Measurements from ENCODE around the gene RAB44.

The RAB44 gene

DNA sequence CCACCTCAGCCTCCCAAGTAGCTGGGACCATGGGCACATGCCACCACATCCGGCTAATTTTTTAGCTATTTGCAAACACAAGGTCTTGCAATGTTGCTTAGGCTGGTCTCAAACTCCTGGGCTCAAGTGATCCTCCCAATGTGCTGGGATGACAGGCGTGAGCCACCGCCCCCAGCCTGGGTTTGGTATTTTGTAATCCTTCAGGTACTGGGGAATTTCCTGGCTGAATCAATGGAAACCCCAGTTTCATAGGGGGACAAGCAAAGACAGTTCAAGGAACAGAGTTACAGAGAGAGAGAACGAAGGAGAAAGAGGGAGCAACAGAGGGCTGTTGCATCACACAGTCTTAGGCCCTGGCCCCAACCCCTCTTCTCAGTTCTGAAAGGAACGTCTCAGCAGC is 35.7 kb downstream of the RAB44 start:
- DNase-seq: no peak

GRCh38 chr6:36734486-36735060 is 36.9 kb downstream of the RAB44 start:
- no peak for DNase-seq

DNA sequence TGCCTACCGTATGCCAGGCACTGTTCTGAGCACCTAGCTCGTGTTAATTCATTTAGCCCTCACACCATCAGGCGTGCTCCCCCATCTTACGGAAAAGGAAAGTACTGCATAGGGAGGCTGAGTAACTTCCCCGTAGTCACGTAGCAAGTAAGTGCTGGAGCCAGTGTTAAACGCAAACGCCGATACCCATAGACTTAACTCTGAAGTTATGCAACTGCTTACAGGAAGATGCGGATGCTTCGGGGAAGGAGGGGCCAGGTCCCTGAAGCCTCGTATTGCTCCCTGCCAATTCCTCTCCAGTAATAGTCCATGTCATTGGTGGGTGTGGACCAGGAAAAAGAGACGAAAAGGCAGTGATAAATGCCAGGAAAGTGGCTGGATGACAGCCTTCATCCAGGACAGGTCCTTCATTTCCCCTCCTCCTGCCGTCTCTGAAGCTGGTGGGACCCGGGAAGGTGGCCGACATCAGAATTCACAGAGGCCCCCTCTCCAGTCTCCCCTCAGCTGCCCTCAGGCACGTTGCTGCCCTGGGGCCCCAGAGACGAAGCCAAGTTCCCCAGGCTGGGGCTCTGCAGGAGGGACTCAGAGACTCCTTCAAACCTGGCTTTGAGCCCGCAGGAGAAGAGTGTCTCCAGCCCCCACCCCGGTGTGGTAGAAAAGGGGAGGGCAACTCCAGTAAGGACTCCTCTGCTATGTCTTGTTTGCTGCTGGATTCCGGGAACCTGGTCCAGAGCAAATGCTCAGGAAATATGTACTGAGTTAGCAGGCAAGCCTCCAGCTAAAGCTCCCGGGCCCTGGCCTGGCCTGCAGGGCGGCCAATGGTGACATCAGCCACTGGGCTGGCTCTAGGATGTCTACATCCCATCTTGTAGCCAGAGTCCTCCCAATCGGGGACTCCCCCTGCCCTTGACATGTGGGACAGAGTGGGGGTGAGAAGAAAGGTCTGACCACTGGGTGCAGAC is 37.8 kb downstream of the RAB44 start:
- DNase-seq: peak; percentile 54

GRCh38 chr6:36737043-36737785 is 39.6 kb downstream of the RAB44 start:
- no peak for DNase-seq

- no peak for DNase-seq
These were observed 40.5 kb downstream of the RAB44 start for GRCh38 chr6:36738108-36738507.

DNA sequence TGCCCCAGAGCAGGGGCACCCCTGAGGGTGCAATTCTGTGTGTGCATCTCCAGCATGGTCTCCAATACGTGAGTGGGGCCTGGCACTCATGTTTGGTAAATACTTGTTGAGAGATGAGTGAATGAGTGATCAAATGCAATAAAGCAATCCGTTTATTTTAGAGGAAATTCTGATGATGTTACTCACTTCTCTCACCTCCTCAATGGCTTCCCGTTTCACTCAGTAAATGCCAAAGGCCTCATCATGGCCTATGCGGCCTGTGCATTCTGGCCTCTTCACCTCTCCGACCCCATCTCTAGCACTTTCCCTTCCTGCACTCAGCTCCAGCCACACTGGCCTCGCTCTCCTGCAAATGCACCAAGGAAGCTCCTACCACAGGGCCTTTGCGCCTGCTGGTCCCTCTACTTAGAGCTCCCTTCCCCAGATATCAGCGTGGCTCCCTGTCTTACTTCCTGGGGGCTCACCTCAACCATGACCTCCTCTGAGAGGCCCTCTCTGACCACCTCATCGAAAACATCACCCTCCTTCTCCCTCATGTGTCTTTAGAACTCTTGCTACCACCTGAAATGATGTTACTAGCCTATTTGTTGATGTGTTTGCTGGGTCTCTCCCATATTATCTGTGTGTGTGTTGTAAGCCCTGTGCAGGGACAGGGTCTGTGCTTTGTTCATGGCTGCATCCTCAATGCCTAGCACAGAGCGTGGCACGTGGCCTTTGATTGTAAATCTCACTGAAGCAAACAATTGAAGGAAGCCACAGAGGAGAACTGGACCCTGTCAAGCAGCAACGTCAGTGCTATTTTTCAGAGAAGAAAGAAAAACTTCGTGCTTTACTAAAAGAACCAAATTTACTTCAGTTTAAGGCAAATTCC is 42.6 kb downstream of the RAB44 start:
- no peak for DNase-seq

DNA sequence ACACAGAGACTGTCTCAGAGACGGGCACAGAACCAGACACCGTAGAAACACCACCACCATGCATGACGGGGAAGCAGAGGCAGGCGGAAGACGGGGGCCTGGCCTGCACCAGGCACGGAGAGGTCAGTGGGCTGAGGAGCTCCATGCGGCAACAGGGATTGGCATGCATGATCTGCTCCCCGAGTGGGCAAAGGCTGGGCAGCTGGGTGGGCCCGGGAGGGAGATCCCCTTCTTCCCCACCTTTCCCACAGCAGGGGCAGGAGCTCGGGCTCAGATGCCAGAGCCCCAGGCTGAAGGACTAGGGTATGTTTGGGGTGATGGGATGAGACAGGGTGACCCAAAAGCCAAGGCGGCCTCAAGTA is 43.2 kb downstream of the RAB44 start:
- no peak for DNase-seq

- no peak for DNase-seq
These were observed 44.5 kb downstream of the RAB44 start for GRCh38 chr6:36742146-36742545.

GRCh38 chr6:36743032-36743431 is 45.4 kb downstream of the RAB44 start:
- DNase-seq: no peak

- DNase-seq: peak; percentile 44
These were observed 46.1 kb downstream of the RAB44 start for GRCh38 chr6:36743538-36744303.

DNA sequence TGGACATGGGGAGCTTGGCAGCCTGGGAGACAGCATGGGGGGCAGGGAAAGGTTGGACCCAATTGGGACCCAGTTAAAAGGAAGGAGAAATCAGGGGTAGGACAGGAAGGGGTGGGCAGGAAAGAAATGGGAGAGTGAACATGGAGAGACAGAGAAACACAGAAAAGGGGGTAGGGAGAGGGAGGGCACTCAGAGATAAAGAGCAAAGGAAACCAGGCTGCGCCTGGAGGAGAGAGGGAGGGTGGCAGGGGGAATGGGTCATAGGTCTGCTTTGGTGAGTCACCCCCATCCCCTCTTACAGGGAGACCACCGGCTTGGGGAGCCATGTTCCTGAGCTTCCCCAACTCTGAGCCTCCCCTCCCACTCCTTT is 46.7 kb downstream of the RAB44 start:
- no peak for DNase-seq

DNA sequence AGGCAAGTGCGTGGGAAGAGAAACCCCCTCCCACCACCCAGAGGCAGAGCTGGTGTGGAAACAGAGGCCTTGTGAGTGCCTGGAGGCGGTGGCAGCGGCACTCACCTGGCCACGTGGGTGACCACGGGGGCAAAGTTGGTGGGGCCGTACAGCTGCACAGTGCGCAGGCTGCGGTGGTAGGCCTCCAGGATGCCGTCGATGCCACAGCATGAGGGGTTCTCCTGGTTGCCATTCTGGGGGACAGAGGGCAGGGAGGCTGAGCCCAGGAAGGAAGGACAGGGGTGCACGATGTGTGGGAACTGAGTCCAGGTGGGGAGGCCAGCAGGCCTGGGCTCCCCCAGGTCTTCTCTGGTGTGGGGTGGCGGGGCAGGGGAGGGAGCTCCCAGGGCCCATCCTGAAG is 47.7 kb downstream of the RAB44 start:
- no peak for DNase-seq

DNA sequence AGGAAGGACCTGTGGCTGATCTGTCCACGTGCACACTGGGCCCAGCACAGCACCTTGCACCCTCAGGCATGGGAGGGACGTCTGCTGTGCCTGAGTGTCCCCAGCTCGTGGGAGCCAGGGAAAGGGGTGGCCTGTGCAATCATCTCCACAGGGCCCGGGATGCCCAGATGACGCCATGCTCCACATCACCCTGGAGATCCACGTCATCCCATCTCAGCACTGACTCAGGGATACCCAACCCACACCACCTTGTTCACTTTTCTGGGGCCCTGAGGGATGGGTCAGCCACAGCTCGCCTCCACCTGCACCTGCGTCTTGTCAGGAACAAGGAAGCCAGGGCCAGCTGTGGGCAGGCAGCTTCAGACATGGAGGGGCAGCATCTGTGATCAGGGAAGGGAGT is 48.2 kb downstream of the RAB44 start:
- DNase-seq: no peak

GRCh38 chr6:36746251-36746650 is 48.6 kb downstream of the RAB44 start:
- no peak for DNase-seq

DNA sequence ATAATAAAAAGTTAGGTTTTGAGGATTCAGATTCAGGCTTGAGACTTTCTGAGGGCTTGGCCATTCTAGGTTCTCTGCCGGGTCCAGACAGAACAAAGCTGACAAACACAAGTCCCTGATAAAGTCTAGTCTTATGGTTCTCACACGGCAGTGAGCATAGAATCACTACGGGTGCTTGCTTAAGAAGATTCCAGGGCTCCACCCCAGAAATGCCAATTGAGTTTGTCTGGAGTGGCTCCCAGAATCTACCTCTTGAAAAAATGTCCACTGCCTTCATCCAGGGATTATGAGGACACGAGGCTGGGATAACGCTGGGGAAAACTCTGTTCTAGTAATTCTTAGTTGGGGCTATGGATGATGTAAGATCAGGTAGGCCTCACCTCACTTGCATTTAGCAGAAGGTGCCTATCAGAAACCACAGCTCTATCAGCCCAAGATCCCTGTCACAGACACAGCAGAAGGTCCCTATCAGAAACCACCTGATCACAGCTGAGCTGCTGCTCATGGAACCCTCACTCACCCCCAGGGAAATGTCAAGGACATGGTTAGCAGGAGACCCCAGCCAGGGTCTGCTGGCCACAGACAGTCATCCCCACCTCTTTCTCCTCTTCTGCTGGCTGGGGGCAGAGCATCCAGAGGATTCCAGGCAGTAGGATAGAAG is 52.3 kb downstream of the RAB44 start:
- no peak for DNase-seq

- DNase-seq: peak; percentile 35
These were observed 53.5 kb downstream of the RAB44 start for GRCh38 chr6:36751091-36751490.

DNA sequence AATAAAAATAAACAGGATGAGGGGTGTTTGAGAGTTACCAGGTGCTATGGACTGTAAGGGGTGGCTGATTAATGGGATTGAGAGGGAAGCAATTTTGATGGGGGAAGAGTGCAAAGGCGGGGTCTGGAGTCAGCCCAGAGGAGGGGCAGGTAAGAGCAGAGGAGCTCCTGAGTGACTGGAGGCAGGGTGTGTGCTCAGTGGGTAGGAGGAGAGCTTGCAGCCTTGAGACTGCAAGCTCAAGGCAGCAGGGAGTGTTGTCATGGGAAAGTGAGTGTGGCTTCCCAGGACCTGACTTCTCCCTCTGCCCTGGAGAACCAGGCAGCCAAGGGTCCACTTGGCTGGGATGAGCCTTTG is 54.2 kb downstream of the RAB44 start:
- DNase-seq: no peak

GRCh38 chr6:36752187-36752885 is 54.7 kb downstream of the RAB44 start:
- peak; percentile 83 for DNase-seq

- DNase-seq: peak; percentile 77
These were observed 55.4 kb downstream of the RAB44 start for GRCh38 chr6:36752886-36753506.

DNA sequence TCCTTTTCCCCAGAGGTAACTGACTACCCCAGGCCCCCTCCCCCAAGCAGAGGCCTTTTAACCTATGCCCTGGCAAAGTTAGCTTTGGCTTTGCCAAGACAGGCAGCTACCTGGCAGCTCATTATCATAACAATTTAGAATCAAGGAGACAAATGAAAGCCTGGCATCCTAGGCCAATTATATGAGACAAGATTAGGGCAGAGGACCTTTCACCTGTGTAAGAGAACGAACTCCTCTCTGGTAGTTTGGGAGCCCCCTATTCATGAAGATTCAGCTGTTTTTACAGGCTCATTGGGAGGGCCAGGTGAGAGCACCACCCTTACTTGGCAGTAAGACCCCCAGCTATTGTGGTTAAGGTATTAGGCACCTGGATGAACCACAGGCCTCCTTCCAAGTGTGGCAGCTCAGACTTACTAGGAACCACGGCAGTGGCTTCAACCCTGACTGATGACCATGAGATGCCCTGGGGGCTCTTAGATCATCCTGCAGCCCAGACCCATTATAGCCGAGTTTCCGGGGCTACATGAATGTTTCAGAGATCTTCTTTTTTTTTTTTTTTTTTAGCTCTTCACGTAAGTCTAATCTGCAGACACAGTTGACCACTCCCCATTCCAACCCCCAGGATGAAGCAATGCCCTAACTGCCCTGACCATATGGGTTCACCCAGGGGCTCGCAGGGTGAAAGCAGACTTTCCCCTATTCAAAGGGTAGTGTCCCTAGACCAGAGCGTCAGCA is 56.2 kb downstream of the RAB44 start:
- DNase-seq: peak; percentile 78
